ENCODE results near the gene CELF4.

GRCh38 chr18:37430357-37431076 lies 135.1 kb downstream of the CELF4 start:
- TF ChIP-seq POLR2A (IDR thresholded peaks at IDR 0.05) (no peak), CTCF (IDR thresholded peaks at IDR 0.05) (no peak)

Data from body of pancreas (tissue), 4 donors.